Measurements from ENCODE around the gene PRAC2. TPM values are rescaled to one million over a fixed set of nuclear protein-coding genes. Genes with fewer than 3 reads are reported as not detected.

PRAC2 gene
- not detected for total RNA-seq

DNA sequence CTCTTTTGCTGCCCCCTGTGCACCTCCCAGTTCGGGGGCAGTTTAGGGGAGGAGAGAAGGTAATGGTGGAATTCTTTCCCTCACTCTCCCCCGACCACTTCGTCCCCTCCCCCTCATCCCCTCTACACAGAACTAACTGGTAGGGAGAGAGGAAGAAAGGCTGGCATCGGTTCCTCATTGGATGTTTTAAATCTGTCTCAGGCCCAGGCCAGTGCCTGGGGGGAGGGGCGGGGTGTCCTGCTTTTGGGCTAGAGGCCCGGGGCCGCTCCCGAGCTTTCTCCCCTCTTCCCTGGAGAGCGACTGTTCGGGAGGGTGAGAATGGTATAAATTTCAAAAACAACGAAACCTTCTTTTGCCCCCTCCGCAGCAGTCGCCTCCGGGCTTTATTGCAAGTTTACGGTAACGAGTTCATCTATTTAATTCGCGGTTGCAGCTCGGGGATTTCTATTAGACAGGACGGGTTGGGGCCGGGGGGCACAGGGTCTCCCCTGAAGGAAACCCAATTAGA, at the start of gene PRAC2:
Gene PRAC2, plus strand, starts transcription at position 271 of the 508 bp plus-strand sequence. CDS start 1,226 bp downstream, outside the sequence.
- ATAC-seq (no peak), DNase-seq (no peak)
- Histone ChIP-seq H3K4me3 (no peak within 1 kb of the TSS), H3K9me3 (peaks cover 0 to 10% (median 0%) of the 10 kb centered on the region in 3 donors), H3K27ac (no peak within 1 kb of the TSS), H3K4me1 (peaks cover 14% of the 10 kb centered on the region), H3K36me3 (replicated peaks in 1 of 2; ENCODE audit: insufficient read depth in 1 of 2, low read depth in 2 of 2) (no peaks in the 10 kb centered on the region), H3K27me3 (peaks cover 0 to 74% of the 10 kb centered on the region in 2 donors)
- intact Hi-C loops (cut with DNase I), result loop anchor here (10.0 kb wide), 1 partner anchor 162 kb away; no protein-coding TSS in a partner anchor
- WGBS, 2 donors, result 3 to 8% methylated on average over 21 of the region's 21 CpGs
- TF ChIP-seq POLR2A (IDR thresholded peaks at IDR 0.05), result no peak
- TF ChIP-seq, protein P1, sequence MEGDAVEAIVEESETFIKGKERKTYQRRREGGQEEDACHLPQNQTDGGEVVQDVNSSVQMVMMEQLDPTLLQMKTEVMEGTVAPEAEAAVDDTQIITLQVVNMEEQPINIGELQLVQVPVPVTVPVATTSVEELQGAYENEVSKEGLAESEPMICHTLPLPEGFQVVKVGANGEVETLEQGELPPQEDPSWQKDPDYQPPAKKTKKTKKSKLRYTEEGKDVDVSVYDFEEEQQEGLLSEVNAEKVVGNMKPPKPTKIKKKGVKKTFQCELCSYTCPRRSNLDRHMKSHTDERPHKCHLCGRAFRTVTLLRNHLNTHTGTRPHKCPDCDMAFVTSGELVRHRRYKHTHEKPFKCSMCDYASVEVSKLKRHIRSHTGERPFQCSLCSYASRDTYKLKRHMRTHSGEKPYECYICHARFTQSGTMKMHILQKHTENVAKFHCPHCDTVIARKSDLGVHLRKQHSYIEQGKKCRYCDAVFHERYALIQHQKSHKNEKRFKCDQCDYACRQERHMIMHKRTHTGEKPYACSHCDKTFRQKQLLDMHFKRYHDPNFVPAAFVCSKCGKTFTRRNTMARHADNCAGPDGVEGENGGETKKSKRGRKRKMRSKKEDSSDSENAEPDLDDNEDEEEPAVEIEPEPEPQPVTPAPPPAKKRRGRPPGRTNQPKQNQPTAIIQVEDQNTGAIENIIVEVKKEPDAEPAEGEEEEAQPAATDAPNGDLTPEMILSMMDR (IDR thresholded peaks at IDR 0.05), result no peak

DNA sequence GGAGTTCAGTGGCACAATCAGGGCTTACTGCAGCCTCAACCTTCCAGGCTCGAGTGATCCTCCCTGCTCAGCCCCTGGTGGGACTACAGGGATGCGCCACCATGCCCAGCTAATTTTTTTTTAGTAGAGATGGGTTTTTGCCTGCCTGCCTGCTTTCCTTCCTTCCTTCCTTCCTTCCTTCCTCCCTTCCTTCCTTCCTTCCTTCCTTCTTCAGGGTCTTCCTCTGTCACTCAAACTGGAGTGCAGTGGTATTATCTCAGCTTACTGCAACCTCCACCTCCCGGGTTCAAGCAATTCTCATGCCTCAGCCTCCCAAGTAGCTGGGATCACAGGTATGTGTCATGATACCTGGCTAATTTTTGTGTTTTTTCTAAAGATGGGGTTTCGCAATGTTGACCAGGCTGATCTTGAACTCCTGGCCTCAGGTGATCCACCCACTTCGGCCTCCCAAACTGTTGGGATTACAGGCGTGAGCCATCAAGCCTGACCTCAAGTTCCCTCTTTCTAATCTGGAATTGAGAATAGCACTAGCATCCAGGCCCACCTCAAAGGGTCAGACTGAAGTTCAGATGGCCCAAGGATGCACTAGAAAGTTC, 45.9 kb upstream of the PRAC2 start:
- Histone ChIP-seq H3K4me3 (no peak overlapping the region), H3K36me3 (replicated peaks in 1 of 2; ENCODE audit: insufficient read depth in 1 of 2, low read depth in 2 of 2) (no peaks in the 10 kb centered on the region), H3K27me3 (no peaks in the 10 kb centered on the region), H3K4me1 (peaks cover 7% of the 10 kb centered on the region), H3K9me3 (no peaks in the 10 kb centered on the region), H3K27ac (no peak overlapping the region)
- DNase-seq (no peak), ATAC-seq (no peak)
- intact Hi-C loops (cut with DNase I), result loop anchor here (5.0 to 10.0 kb wide), 3 partner anchors 108 to 358 kb away; no protein-coding TSS in a partner anchor
- TF ChIP-seq, protein P1 (IDR thresholded peaks at IDR 0.05), result no peak
- TF ChIP-seq POLR2A (IDR thresholded peaks at IDR 0.05), result no peak
- 38 to 53% methylated on average over 3 to 6 of the region's 6 CpGs for WGBS, 2 donors

DNA sequence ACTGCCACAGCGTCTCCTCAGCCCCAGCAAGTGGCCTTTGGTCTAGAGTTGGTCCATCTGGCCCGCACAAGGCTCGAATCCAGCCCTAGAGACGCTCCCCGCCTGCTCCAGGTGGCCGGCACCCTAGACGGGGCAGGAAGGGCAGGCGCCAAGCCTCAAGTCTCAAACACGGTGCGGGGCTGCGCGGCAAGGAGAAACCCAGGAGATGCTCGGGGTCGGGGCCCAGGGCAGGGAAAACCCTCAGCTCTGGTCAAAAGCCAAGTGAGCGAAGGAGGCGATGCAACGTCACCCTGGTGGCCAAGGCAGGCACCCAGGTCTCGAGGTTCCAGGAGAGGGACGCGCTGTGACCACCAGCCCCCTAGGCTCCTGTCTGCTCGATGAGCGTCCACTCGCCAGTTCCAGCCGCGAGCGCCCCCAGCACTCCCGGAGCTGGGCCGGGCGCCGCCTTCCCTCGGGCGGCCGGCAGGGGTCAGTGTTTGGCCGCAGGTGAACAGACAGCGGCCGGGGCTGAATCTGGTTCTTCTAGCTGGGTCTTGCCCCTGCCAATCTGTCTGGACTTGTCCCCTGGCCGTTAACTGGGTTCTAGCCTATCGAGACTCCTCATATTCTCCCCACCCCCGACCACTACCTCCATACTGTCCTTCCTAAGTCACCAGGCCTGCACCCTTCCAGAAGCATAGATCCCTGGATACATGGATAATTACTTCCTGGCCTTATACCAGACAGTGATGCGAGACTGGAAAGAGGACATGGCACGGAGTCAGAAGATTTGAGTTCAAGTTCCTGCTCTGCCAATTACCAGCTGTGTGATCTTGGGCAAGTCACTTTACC, 44.6 kb upstream of the PRAC2 start:
- 6 to 10% methylated on average over 15 to 41 of the region's 41 CpGs for WGBS, 2 donors
- H3K27me3 ChIP-seq, result no peaks in the 10 kb centered on the region
- intact Hi-C loops (cut with DNase I), result loop anchor here (5.0 to 10.0 kb wide), 3 partner anchors 106 to 356 kb away; no protein-coding TSS in a partner anchor

DNA sequence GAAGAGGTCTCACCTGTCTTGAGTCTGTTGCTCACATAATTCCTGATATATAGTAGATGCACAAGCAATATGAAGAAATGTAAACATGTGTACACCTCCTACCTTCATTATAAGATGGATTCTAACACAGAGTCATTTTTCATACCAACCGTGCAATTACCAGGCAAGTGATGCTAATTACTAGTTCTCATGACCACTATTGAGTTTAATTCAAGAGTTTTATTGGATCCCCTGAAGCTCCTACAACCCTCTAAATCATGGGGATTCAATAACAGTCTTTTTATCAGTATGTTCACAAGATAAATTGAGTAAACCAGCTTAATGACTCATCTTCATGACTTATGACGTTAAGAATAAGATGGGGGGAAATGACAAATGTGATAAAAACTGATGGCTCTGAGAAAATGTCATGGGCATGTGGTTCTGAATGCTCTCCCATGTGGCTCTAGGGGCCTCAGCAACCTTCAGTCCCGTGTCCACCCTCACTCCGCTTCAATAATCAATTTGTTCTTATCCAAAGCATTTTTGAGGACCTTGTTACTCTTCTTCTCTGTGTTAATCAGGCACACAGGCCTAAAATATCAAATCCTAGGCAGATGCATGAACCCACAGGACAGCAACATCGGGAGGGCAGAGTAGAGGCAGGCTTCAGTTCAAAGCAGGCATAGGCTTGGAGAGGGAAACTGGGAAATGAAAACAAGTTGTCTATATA, 43.4 kb upstream of the PRAC2 start:
- H3K27ac ChIP-seq, result no peak overlapping the region
- TF ChIP-seq, protein P1 (IDR thresholded peaks at IDR 0.05), result no peak
- TF ChIP-seq POLR2A (IDR thresholded peaks at IDR 0.05), result no peak
- no peaks in the 10 kb centered on the region for H3K36me3 ChIP-seq (replicated peaks in 1 of 2; ENCODE audit: insufficient read depth in 1 of 2, low read depth in 2 of 2)
- intact Hi-C loops (cut with DNase I), result loop anchor here (5.0 to 10.0 kb wide), 3 partner anchors 105 to 355 kb away; no protein-coding TSS in a partner anchor
- H3K4me3 ChIP-seq, result no peak overlapping the region
- DNase-seq, result no peak
- H3K4me1 ChIP-seq, result peaks cover 7% of the 10 kb centered on the region
- ATAC-seq, result no peak
- no peaks in the 10 kb centered on the region for H3K9me3 ChIP-seq
- 63 to 75% methylated on average over 5 of the region's 5 CpGs for WGBS, 2 donors
- H3K27me3 ChIP-seq, result no peaks in the 10 kb centered on the region

More for the DNA sequence above, 44.6 kb upstream of the PRAC2 start:
- H3K27ac ChIP-seq, result no peak overlapping the region
- DNase-seq (peak; percentile 67 to 78 (median 68)), ATAC-seq (peak; percentile 83)
- H3K36me3 ChIP-seq (replicated peaks in 1 of 2; ENCODE audit: insufficient read depth in 1 of 2, low read depth in 2 of 2), result no peaks in the 10 kb centered on the region
- H3K4me1 ChIP-seq, result peaks cover 7% of the 10 kb centered on the region
- TF ChIP-seq, protein P1 (IDR thresholded peaks at IDR 0.05), result peak; percentile 74 to 95 (median 83)
- peak in 1 of 3 donors; percentile 3 for TF ChIP-seq POLR2A (IDR thresholded peaks at IDR 0.05)
- no peak overlapping the region for H3K4me3 ChIP-seq
- no peaks in the 10 kb centered on the region for H3K9me3 ChIP-seq

Measured in body of pancreas (tissue), 4 donors.